ENCODE measurements around the gene MAU2. TPM values are rescaled to one million over a fixed set of nuclear protein-coding genes. Genes with fewer than 3 reads are reported as not detected.
"Not testable (repeated sequence)": the region's sequence is repeated elsewhere in the genome, so short reads cannot be mapped to it uniquely, and the experiment has no call there.

Gene MAU2
- total RNA-seq, 1 experiment from 2014 or later, result 41.3 TPM

DNA sequence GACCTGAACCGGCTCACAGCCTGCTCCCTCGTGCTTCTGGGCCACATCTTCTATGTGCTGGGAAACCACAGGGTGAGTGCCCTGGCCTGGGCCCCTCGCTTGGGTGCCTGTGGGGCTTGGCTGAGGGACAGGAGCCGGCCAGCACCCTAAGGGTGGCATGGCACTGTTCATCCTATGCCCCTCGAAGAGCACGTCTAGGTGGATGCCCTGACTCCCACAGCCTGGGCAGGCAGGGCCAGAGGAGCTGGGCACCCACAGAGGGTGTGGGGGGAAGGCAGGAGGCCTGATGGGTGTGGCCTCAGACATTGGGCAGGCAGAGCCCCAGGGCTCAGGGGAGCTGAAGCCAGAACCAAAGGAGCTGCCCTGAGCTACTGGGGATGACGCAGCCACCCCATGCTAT, 28.7 kb downstream of the MAU2 start:
- no TSS peak for BruUV-seq (replicated peaks)
- peaks cover 21% of the 10 kb centered on the region for H3K36me3 Mint-ChIP-seq (ENCODE audit: insufficient read depth, unreplicated experiment)
- no peaks in the 10 kb centered on the region for H3K27me3 Mint-ChIP-seq (ENCODE audit: unreplicated experiment)
- TF ChIP-seq, protein P1, sequence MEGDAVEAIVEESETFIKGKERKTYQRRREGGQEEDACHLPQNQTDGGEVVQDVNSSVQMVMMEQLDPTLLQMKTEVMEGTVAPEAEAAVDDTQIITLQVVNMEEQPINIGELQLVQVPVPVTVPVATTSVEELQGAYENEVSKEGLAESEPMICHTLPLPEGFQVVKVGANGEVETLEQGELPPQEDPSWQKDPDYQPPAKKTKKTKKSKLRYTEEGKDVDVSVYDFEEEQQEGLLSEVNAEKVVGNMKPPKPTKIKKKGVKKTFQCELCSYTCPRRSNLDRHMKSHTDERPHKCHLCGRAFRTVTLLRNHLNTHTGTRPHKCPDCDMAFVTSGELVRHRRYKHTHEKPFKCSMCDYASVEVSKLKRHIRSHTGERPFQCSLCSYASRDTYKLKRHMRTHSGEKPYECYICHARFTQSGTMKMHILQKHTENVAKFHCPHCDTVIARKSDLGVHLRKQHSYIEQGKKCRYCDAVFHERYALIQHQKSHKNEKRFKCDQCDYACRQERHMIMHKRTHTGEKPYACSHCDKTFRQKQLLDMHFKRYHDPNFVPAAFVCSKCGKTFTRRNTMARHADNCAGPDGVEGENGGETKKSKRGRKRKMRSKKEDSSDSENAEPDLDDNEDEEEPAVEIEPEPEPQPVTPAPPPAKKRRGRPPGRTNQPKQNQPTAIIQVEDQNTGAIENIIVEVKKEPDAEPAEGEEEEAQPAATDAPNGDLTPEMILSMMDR (IDR thresholded peaks at IDR 0.05; ENCODE audit: unreplicated experiment), result no peak
- H3K27ac Mint-ChIP-seq (ENCODE audit: unreplicated experiment), result no peak overlapping the region
- H3K4me3 Mint-ChIP-seq (ENCODE audit: low read depth, unreplicated experiment), result no peak overlapping the region
- intact Hi-C loops (cut with micrococcal nuclease; ENCODE audit: unreplicated experiment), result no loop called here
- no peaks in the 10 kb centered on the region for H3K9me3 Mint-ChIP-seq (ENCODE audit: low read depth, unreplicated experiment)
- no peak for DNase-seq
- CTCF ChIA-PET, result no interaction called here
- H3K4me1 Mint-ChIP-seq (ENCODE audit: low read depth, unreplicated experiment), result no peaks in the 10 kb centered on the region

DNA sequence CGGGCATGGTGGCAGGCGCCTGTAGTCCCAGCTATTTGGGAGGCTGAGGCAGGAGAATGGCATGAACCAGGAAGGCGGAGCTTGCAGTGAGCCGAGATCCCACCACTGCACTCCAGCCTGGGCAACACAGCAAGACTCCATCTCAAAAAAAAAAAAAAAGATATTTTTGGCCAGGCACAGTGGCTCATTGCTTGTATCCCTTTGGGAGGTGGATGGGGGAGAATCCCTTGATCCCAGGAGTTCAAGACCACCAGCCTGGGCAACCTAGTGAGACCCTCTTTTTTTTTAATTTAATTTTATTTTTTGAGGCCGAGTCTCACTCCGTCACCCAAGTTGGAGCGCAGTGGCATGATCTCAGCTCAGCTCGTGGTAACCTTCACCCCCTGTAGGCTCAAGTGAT, 30.1 kb downstream of the MAU2 start:
- CTCF ChIA-PET; DNase-seq; BruUV-seq (replicated peaks); H3K9me3 Mint-ChIP-seq (ENCODE audit: low read depth, unreplicated experiment); H3K27me3 Mint-ChIP-seq (ENCODE audit: unreplicated experiment); H3K4me3 Mint-ChIP-seq (ENCODE audit: low read depth, unreplicated experiment); H3K4me1 Mint-ChIP-seq (ENCODE audit: low read depth, unreplicated experiment); H3K27ac Mint-ChIP-seq (ENCODE audit: unreplicated experiment); intact Hi-C loops (cut with micrococcal nuclease; ENCODE audit: unreplicated experiment): not testable (repeated sequence)
- peaks cover 16% of the 10 kb centered on the region for H3K36me3 Mint-ChIP-seq (ENCODE audit: insufficient read depth, unreplicated experiment)

DNA sequence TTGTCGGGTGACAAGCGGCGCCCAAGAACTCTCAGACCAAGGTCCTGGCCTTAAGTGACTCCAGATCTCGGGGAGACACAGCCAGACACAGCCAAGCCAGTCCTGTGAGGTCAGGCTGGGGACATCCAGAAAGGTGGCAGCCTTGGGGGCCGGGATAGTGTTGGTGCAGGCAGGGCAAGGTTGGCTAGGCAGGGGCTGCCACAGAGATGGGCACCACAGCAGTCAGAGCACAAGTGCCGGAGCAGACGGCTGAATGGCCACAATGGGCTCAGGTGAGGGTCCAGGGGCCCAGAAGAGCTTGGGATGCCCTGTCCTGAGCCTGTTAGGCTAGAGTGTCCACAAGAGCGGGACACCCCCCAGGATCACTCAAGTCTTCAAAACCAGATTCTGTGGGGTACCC, 32.2 kb downstream of the MAU2 start:
- H3K36me3 Mint-ChIP-seq (ENCODE audit: insufficient read depth, unreplicated experiment), result peaks cover 10% of the 10 kb centered on the region
- CTCF ChIA-PET, result no interaction called here
- H3K27ac Mint-ChIP-seq (ENCODE audit: unreplicated experiment), result no peak overlapping the region
- intact Hi-C loops (cut with micrococcal nuclease; ENCODE audit: unreplicated experiment), result no loop called here
- TF ChIP-seq, protein P1 (IDR thresholded peaks at IDR 0.05; ENCODE audit: unreplicated experiment), result no peak
- no peaks in the 10 kb centered on the region for H3K4me1 Mint-ChIP-seq (ENCODE audit: low read depth, unreplicated experiment)
- H3K9me3 Mint-ChIP-seq (ENCODE audit: low read depth, unreplicated experiment), result no peaks in the 10 kb centered on the region
- no peak overlapping the region for H3K4me3 Mint-ChIP-seq (ENCODE audit: low read depth, unreplicated experiment)
- no TSS peak for BruUV-seq (replicated peaks)
- H3K27me3 Mint-ChIP-seq (ENCODE audit: unreplicated experiment), result no peaks in the 10 kb centered on the region
- no peak for DNase-seq

DNA sequence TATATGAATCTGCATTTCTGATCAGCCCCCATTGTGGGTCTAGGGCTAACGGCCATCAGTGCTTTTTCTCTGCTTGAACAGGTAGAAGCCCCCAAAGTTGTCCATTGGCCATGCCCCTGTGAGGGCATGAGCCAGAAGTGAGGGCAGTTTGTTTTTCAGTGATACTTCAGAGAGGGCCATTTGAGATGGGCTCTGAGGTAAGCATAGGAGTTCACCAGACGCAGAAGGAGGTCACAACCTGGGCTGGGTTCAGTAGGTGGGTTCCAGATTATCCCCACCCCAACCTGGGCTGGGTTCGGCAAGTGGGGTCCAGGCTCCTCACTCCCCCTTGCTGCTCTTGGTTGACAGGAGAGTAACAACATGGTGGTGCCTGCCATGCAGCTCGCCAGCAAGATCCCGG, 33.4 kb downstream of the MAU2 start:
- TF ChIP-seq, protein P1 (IDR thresholded peaks at IDR 0.05; ENCODE audit: unreplicated experiment), result no peak
- intact Hi-C loops (cut with micrococcal nuclease; ENCODE audit: unreplicated experiment), result no loop called here
- Mint-ChIP-seq H3K36me3 (ENCODE audit: insufficient read depth, unreplicated experiment) (peaks cover 10% of the 10 kb centered on the region), H3K27me3 (ENCODE audit: unreplicated experiment) (no peaks in the 10 kb centered on the region), H3K27ac (ENCODE audit: unreplicated experiment) (no peak overlapping the region), H3K4me3 (ENCODE audit: low read depth, unreplicated experiment) (no peak overlapping the region), H3K9me3 (ENCODE audit: low read depth, unreplicated experiment) (no peaks in the 10 kb centered on the region), H3K4me1 (ENCODE audit: low read depth, unreplicated experiment) (no peaks in the 10 kb centered on the region)
- no peak for DNase-seq
- BruUV-seq (replicated peaks), result no TSS peak
- CTCF ChIA-PET, result no interaction called here

DNA sequence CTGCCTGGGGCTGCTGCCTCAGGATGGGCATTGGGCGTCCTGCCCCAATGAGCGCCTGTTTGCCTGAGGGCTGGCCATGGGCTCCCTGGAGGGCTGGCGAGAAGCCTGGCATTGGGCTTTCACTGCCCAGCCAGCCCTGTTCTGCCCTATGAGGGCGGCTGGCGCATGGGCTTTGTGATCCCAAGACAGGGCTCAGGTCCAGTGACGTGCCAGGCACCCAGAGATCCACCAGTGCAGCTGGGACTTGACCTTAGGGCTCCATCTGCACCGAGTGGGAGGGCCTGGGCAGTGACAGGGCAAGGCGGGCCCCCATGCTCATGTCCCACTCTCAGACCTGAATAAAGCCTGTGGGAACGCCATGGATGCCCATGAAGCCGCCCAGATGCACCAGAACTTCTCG, 34.3 kb downstream of the MAU2 start:
- no TSS peak for BruUV-seq (replicated peaks)
- Mint-ChIP-seq H3K4me3 (ENCODE audit: low read depth, unreplicated experiment) (no peak overlapping the region), H3K4me1 (ENCODE audit: low read depth, unreplicated experiment) (no peaks in the 10 kb centered on the region), H3K27ac (ENCODE audit: unreplicated experiment) (no peak overlapping the region), H3K27me3 (ENCODE audit: unreplicated experiment) (no peaks in the 10 kb centered on the region), H3K36me3 (ENCODE audit: insufficient read depth, unreplicated experiment) (peaks cover 10% of the 10 kb centered on the region), H3K9me3 (ENCODE audit: low read depth, unreplicated experiment) (no peaks in the 10 kb centered on the region)
- CTCF ChIA-PET, result no interaction called here
- no peak for DNase-seq
- TF ChIP-seq, protein P1 (IDR thresholded peaks at IDR 0.05; ENCODE audit: unreplicated experiment), result no peak
- intact Hi-C loops (cut with micrococcal nuclease; ENCODE audit: unreplicated experiment), result no loop called here
